GM19372 (cell line): Measurements from ENCODE around the gene ADAMTSL1.

Source experiments
- ATAC-seq: cut with Tn5 transposase; IDR thresholded peaks from one replicate; pipeline ENCODE4 v1.9.1; 2021; ENCODE audit warnings: mild to moderate bottlenecking, low read depth, moderate library complexity; ENCODE audit not compliant: unreplicated experiment

Gene ADAMTSL1

GRCh38 chr9:18466101-18466500 lies 7.9 kb upstream of the ADAMTSL1 start:
- no peak for ATAC-seq

GRCh38 chr9:18467696-18468095 lies 6.3 kb upstream of the ADAMTSL1 start:
- ATAC-seq = no peak

- no peak for ATAC-seq
Measured at GRCh38 chr9:18472435-18472834, 1.5 kb upstream of the ADAMTSL1 start.

GRCh38 chr9:18472841-18473251 lies 1.1 kb upstream of the ADAMTSL1 start:
- no peak for ATAC-seq

GRCh38 chr9:18474783-18475182 lies 830 bp downstream of the ADAMTSL1 start:
- ATAC-seq = no peak

GRCh38 chr9:18477121-18477660 lies 3.2 kb downstream of the ADAMTSL1 start:
- ATAC-seq = no peak

- no peak for ATAC-seq
Measured at GRCh38 chr9:18477719-18478118, 3.8 kb downstream of the ADAMTSL1 start.

GRCh38 chr9:18478501-18479361 lies 4.8 kb downstream of the ADAMTSL1 start:
- ATAC-seq = no peak

GRCh38 chr9:18479405-18479804 lies 5.5 kb downstream of the ADAMTSL1 start:
- ATAC-seq = no peak

GRCh38 chr9:18480662-18481093 lies 6.7 kb downstream of the ADAMTSL1 start:
- ATAC-seq = no peak

GRCh38 chr9:18482371-18482770 lies 8.4 kb downstream of the ADAMTSL1 start:
- no peak for ATAC-seq

GRCh38 chr9:18485714-18486113 lies 11.8 kb downstream of the ADAMTSL1 start:
- no peak for ATAC-seq

GRCh38 chr9:18487611-18488010 lies 13.7 kb downstream of the ADAMTSL1 start:
- no peak for ATAC-seq

GRCh38 chr9:18488886-18489285 lies 14.9 kb downstream of the ADAMTSL1 start:
- no peak for ATAC-seq

- ATAC-seq = no peak
Measured at GRCh38 chr9:18489861-18490260, 15.9 kb downstream of the ADAMTSL1 start.

- no peak for ATAC-seq
Measured at GRCh38 chr9:18490641-18491370, 16.9 kb downstream of the ADAMTSL1 start.

GRCh38 chr9:18492612-18493011 lies 18.7 kb downstream of the ADAMTSL1 start:
- no peak for ATAC-seq

- ATAC-seq = no peak
Measured at GRCh38 chr9:18493451-18493993, 19.6 kb downstream of the ADAMTSL1 start.

GRCh38 chr9:18495065-18495464 lies 21.1 kb downstream of the ADAMTSL1 start:
- ATAC-seq = no peak

- no peak for ATAC-seq
Measured at GRCh38 chr9:18496256-18497000, 22.5 kb downstream of the ADAMTSL1 start.
